ENCODE data around the gene BCL6.

DNA sequence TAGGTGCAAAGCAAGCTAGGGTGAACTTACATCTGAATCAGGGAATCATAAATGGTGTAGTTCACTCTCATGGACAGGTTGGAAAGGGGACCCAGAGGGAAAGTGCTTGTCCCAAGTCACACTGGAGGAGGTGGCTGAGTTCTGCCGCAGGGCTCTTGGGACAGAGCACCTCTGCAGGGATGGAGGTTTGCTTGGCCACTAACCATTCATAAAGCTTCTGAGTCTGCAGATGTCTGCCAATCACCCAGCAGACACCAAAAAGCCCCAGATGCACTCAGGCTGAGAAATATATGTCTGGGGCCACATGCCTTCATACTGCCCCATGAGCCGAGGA is 25.0 kb downstream of the BCL6 start:
- TF ChIP-seq FOXA1 (IDR thresholded peaks at IDR 0.05): no peak
- no peak for TF ChIP-seq SUZ12 (IDR thresholded peaks at IDR 0.05)
- no peak for TF ChIP-seq FOXK2 (IDR thresholded peaks at IDR 0.05)
- TF ChIP-seq, protein P1, sequence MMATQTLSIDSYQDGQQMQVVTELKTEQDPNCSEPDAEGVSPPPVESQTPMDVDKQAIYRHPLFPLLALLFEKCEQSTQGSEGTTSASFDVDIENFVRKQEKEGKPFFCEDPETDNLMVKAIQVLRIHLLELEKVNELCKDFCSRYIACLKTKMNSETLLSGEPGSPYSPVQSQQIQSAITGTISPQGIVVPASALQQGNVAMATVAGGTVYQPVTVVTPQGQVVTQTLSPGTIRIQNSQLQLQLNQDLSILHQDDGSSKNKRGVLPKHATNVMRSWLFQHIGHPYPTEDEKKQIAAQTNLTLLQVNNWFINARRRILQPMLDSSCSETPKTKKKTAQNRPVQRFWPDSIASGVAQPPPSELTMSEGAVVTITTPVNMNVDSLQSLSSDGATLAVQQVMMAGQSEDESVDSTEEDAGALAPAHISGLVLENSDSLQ (IDR thresholded peaks at IDR 0.05): no peak
- no peak for TF ChIP-seq FOXM1 (IDR thresholded peaks at IDR 0.05; ENCODE audit: borderline replicate concordance)
- TF ChIP-seq SP1 (IDR thresholded peaks at IDR 0.05): no peak
- no peak for TF ChIP-seq TARDBP (IDR thresholded peaks at IDR 0.05)
